Dermis microvascular lymphatic vessel endothelial cell (primary cell): ENCODE results near the gene BTRC. TPM values are rescaled to one million over a fixed set of nuclear protein-coding genes. Genes with fewer than 3 reads are reported as not detected.
"Not testable (repeated sequence)": the region's sequence is repeated elsewhere in the genome, so short reads cannot be mapped to it uniquely, and the experiment has no call there.

Experiments
- DNase-seq, 2 donors: peaks; one replicate each; pipeline versions ENCODE4 v3.0.0 to v3.0.0-alpha.2; 2010; ENCODE audit warnings: low read depth in 2 of 2
- total RNA-seq: library from RNA; depleted of rRNA; stranded (reverse); fragments of >200 nt; gene quantifications from 2 replicates; pipeline ENCODE4 v1.2.1, GENCODE V29; 2014

BTRC gene
- total RNA-seq, result 8.2 and 8.7 TPM in 2 replicates

- peak; percentile 99 for DNase-seq
Observed at GRCh38 chr10:101353692-101354327, at the start of gene BTRC. TSS of gene BTRC (plus strand) at chr10:101354165. CDS start at chr10:101354181, 16 bp downstream.

- DNase-seq, result no peak
Observed at GRCh38 chr10:101304316-101304715, 49.6 kb upstream of the BTRC start.

- DNase-seq, result no peak
Observed at GRCh38 chr10:101305320-101306241, 48.4 kb upstream of the BTRC start.

- no peak for DNase-seq
Observed at GRCh38 chr10:101308051-101308450, 45.9 kb upstream of the BTRC start.

GRCh38 chr10:101310529-101311184, 43.3 kb upstream of the BTRC start:
- no peak for DNase-seq

- no peak for DNase-seq
Observed at GRCh38 chr10:101311185-101312066, 42.5 kb upstream of the BTRC start.

- DNase-seq, result no peak
Observed at GRCh38 chr10:101319241-101319915, 34.6 kb upstream of the BTRC start.

- no peak for DNase-seq
Observed at GRCh38 chr10:101321073-101321472, 32.9 kb upstream of the BTRC start.

GRCh38 chr10:101322266-101323108, 31.5 kb upstream of the BTRC start:
- DNase-seq, result no peak

GRCh38 chr10:101323495-101323894, 30.5 kb upstream of the BTRC start:
- no peak for DNase-seq

GRCh38 chr10:101327454-101327853, 26.5 kb upstream of the BTRC start:
- DNase-seq, result not testable (repeated sequence)

GRCh38 chr10:101329341-101330032, 24.5 kb upstream of the BTRC start:
- no peak for DNase-seq

- no peak for DNase-seq
Observed at GRCh38 chr10:101330231-101330630, 23.7 kb upstream of the BTRC start.

GRCh38 chr10:101330631-101331225, 23.2 kb upstream of the BTRC start:
- no peak for DNase-seq

GRCh38 chr10:101331956-101332355, 22.0 kb upstream of the BTRC start:
- DNase-seq, result no peak

GRCh38 chr10:101334259-101334658, 19.7 kb upstream of the BTRC start:
- not testable (repeated sequence) for DNase-seq

GRCh38 chr10:101336382-101336781, 17.6 kb upstream of the BTRC start:
- no peak for DNase-seq

GRCh38 chr10:101337836-101338235, 16.1 kb upstream of the BTRC start:
- no peak for DNase-seq

GRCh38 chr10:101341438-101341837, 12.5 kb upstream of the BTRC start:
- DNase-seq, result no peak
